T-helper 9 cell (primary cell): Measurements from ENCODE around the gene DNAH6.

ENCODE experiments used
- DNase-seq: peaks from one replicate; pipeline ENCODE4 v3.0.0-alpha.2; 2020

Gene DNAH6

GRCh38 chr2:84631047-84631446 is 114.7 kb downstream of the DNAH6 start:
- DNase-seq: no peak

GRCh38 chr2:84631985-84632384 is 115.7 kb downstream of the DNAH6 start:
- DNase-seq: no peak

- DNase-seq: no peak
These were observed 120.0 kb downstream of the DNAH6 start for GRCh38 chr2:84636080-84636971.

- no peak for DNase-seq
These were observed 123.5 kb downstream of the DNAH6 start for GRCh38 chr2:84639751-84640150.

- no peak for DNase-seq
These were observed 124.1 kb downstream of the DNAH6 start for GRCh38 chr2:84640411-84640810.

GRCh38 chr2:84641021-84641420 is 124.7 kb downstream of the DNAH6 start:
- no peak for DNase-seq

GRCh38 chr2:84643991-84644390 is 127.7 kb downstream of the DNAH6 start:
- DNase-seq: no peak

GRCh38 chr2:84646514-84646913 is 130.2 kb downstream of the DNAH6 start:
- DNase-seq: no peak

GRCh38 chr2:84647267-84647666 is 131.0 kb downstream of the DNAH6 start:
- no peak for DNase-seq

- DNase-seq: no peak
These were observed 132.8 kb downstream of the DNAH6 start for GRCh38 chr2:84649058-84649457.

- no peak for DNase-seq
These were observed 133.3 kb downstream of the DNAH6 start for GRCh38 chr2:84649487-84650142.

GRCh38 chr2:84652431-84652830 is 136.1 kb downstream of the DNAH6 start:
- DNase-seq: no peak

- DNase-seq: no peak
These were observed 137.0 kb downstream of the DNAH6 start for GRCh38 chr2:84653302-84653701.

GRCh38 chr2:84654414-84654813 is 138.1 kb downstream of the DNAH6 start:
- no peak for DNase-seq

GRCh38 chr2:84669122-84669521 is 152.8 kb downstream of the DNAH6 start:
- DNase-seq: no peak

- no peak for DNase-seq
These were observed 157.8 kb downstream of the DNAH6 start for GRCh38 chr2:84674099-84674498.

GRCh38 chr2:84674586-84674985 is 158.3 kb downstream of the DNAH6 start:
- no peak for DNase-seq

GRCh38 chr2:84676295-84676694 is 160.0 kb downstream of the DNAH6 start:
- no peak for DNase-seq

GRCh38 chr2:84678214-84678613 is 161.9 kb downstream of the DNAH6 start:
- DNase-seq: no peak

- DNase-seq: no peak
These were observed 170.6 kb downstream of the DNAH6 start for GRCh38 chr2:84686783-84687476.

- no peak for DNase-seq
These were observed 171.3 kb downstream of the DNAH6 start for GRCh38 chr2:84687498-84688149.

- DNase-seq: no peak
These were observed 173.9 kb downstream of the DNAH6 start for GRCh38 chr2:84690225-84690624.

GRCh38 chr2:84694088-84694622 is 177.9 kb downstream of the DNAH6 start:
- DNase-seq: no peak
